T47D (cell line): ENCODE data around the gene PHF3.

Experiments used
- DNase-seq, 2 experiments: peaks; one replicate each; pipeline versions ENCODE4 v3.0.0 to v3.0.0-alpha.2; 2011 to 2012; ENCODE audit warnings: low read depth in 1 of 2, low spot score in 1 of 2
- JUND ChIP-seq: IDR thresholded peaks from 2 replicates; pipeline ENCODE4 v1.6.1; 2012; ENCODE audit warnings: low read depth
- in situ Hi-C: cut with HindIII; loops from 2 replicates; pipeline ENCODE4 v1.10.0; 2016; ENCODE audit warnings: low sequenced_read_pairs, low pct_unique_long_range_greater_than_20kb

PHF3 gene, protein sequence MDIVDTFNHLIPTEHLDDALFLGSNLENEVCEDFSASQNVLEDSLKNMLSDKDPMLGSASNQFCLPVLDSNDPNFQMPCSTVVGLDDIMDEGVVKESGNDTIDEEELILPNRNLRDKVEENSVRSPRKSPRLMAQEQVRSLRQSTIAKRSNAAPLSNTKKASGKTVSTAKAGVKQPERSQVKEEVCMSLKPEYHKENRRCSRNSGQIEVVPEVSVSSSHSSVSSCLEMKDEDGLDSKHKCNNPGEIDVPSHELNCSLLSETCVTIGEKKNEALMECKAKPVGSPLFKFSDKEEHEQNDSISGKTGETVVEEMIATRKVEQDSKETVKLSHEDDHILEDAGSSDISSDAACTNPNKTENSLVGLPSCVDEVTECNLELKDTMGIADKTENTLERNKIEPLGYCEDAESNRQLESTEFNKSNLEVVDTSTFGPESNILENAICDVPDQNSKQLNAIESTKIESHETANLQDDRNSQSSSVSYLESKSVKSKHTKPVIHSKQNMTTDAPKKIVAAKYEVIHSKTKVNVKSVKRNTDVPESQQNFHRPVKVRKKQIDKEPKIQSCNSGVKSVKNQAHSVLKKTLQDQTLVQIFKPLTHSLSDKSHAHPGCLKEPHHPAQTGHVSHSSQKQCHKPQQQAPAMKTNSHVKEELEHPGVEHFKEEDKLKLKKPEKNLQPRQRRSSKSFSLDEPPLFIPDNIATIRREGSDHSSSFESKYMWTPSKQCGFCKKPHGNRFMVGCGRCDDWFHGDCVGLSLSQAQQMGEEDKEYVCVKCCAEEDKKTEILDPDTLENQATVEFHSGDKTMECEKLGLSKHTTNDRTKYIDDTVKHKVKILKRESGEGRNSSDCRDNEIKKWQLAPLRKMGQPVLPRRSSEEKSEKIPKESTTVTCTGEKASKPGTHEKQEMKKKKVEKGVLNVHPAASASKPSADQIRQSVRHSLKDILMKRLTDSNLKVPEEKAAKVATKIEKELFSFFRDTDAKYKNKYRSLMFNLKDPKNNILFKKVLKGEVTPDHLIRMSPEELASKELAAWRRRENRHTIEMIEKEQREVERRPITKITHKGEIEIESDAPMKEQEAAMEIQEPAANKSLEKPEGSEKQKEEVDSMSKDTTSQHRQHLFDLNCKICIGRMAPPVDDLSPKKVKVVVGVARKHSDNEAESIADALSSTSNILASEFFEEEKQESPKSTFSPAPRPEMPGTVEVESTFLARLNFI (N-terminal part only)

DNA sequence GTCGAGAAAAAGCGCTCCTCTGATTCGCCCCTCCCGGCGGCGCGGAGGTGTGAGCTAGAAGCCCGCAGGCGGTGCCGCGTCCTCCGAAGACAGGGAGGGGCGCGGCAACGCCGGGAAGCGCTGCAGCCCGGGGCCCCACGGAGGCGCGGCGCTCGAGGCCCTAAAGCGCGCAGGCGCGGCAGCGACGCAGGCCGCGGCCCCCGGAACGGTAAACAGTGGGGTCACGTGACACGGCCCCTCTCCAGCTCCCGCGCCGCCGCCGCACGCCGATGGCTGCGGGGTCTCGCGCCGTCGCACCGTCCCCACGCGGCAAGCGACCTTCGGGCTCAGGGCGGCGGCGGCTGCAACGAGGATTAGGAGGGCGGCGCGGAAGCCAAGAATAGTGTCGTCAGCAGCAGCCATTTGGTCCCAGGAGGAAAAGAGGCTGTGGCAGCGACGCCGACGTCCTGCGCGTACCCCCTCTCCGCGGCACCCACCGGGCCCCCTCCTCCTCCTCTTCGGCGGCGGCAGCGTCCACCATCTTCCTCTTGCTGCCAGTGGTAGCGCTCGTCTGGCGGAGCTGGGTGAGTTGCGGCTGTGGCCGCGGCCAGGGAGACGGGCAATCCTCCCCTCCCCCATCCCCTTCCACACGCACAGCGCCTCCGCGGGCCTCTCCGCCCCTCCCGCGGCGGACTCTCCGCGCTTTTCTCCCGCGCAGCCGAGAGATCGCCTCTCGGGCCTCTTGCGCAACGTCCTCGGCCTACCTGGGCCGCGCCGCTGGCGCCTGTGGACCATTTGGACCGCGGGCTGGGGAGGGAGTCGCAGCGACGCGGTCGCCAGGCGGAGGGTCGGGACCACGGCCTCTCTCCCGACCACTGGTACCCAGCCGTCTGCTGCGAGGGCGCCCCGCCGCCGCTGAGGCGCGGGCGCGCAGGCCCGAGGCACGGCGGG is at the start of gene PHF3:
TSS of gene PHF3 (plus strand) at position 215 of the 930 bp plus-strand sequence. CDS start 10,750 bp downstream, outside the sequence.
- DNase-seq = peak; percentile 81 to 91
- no peak for TF ChIP-seq JUND
- in situ Hi-C loops = no loop called here

GRCh38 chr6:63589952-63590411 is 45.6 kb upstream of the PHF3 start:
- no peak for TF ChIP-seq JUND
- in situ Hi-C loops = no loop called here
- DNase-seq = peak in 1 of 2 experiments; percentile 36

DNA sequence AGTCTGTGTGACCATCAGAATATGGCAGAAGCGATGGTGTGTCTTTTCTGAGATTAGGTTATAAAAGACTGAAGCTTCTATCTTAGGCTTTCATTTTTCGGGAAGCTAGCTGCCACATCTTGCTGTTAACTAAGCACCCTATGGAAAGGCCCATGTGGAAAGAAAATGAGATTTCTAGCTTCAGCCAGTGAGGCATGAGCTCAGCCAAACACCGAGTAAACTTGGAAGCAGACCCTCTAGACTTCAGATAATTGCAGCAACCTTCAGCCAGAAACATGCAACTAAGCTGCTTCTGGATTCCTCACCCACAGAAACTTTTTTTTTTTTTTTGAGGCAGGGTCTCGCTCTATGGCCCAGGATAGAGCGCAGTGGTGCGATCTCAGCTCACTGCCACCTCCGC is 42.7 kb upstream of the PHF3 start:
- DNase-seq = no peak
- no peak for TF ChIP-seq JUND
- in situ Hi-C loops = no loop called here

DNA sequence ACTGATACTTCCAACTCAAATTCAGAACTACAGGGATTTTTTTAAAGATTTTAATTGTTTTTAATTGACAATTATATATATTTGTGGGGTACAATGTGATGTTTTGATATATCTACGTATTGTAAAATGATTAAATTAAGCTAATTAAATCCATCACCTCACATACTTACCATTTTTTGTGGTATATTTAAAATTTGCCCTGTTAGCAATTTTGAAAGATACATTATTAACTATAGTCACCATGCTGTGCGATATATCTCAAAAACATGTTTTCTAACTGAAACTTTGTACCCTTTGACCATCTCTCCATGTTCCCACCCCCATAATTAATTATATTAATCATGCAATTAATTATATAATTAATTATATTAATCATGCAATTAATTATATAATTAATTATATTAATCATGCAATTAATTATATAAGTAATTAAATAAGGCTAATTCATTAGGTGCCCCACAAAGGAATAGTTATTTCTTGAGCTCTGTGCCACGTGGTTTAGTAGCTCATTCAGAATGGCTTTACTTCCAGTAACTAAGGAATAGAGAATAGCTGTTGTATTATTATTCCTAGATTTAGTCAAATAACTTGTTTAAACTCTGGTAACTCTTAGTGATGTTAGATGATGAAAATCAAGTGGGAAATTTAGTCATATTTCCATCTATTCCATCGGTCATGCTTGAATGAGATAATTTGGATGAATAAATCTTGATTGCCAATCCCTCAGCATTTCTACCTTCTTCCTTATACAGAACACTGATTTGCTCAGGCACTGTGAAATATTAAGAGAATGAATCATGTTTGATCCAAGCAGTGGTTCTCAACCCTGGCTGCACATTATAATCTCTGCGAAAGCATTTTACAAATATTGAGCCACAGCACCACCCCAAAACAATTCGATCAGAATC is 38.2 kb upstream of the PHF3 start:
- TF ChIP-seq JUND = no peak
- in situ Hi-C loops = no loop called here
- no peak for DNase-seq

- TF ChIP-seq JUND = no peak
- in situ Hi-C loops = no loop called here
These were observed 37.3 kb upstream of the PHF3 start for GRCh38 chr6:63598049-63599036.

GRCh38 chr6:63599243-63599642 is 36.4 kb upstream of the PHF3 start:
- TF ChIP-seq JUND = no peak
- in situ Hi-C loops = no loop called here
- no peak for DNase-seq

More at GRCh38 chr6:63598049-63599036, 37.3 kb upstream of the PHF3 start:
- DNase-seq = peak; percentile 45 to 77

DNA sequence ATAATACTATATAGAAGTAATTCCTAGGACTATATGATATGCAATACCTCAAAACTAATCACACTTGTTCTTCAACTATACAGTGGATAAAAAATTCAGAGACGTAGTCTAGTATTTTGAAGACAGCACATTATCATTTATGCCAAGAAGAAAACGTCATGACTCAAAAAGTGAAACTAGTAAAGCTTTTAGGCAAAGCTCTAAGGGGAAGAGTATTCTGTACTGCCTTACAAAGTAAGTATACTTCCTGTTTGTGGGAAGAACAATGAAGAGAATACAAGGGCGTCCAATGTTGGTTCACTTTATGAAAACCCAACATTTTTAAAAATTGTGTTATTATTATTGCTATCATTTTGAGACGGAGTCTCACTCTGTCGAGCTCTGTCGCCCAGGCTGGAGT is 35.5 kb upstream of the PHF3 start:
- TF ChIP-seq JUND = no peak
- in situ Hi-C loops = no loop called here
- DNase-seq = no peak

- in situ Hi-C loops = no loop called here
- no peak for DNase-seq
- TF ChIP-seq JUND = no peak
These were observed 26.4 kb upstream of the PHF3 start for GRCh38 chr6:63609231-63609630.

DNA sequence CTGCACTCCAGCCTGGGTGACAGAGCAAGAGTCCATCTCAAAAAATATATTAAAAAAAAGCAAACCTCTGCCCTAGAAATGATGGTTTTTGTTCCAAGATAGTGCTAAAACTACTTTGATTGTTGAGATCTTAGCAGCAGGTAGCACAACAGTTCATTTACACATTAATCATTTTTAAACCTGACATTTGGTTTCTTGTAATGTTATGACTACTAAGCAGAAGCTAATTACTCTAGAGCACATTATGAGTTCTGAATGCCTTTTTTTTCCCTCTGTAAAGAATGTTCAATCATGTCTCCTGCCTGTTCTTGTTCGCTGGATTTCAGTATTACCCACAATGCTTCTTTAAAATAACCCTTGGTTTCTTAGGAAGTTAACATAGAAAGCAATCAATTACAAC is 24.7 kb upstream of the PHF3 start:
- DNase-seq = no peak
- in situ Hi-C loops = no loop called here
- TF ChIP-seq JUND = no peak

DNA sequence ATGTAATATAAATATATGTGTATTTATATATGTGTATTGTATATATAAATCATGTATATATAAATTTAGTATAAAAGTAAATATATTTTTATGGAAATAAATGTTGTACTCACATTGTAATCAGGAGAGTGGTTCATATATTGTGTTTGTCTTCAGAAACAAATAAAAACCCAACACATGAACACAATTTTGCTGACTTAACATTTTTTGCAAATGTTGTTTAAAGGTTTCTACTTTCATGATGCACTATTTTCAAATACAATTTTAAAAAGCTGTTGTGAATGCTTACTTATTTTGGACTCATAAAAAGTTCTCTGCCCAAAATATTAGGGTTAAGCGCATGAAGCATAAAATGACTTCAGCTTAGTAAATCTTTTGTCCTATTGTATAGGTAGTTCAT is 24.0 kb upstream of the PHF3 start:
- DNase-seq = no peak
- in situ Hi-C loops = no loop called here
- TF ChIP-seq JUND = no peak
